OCI-LY7 (cell line): ENCODE measurements around the gene KIF21B. TPM values are rescaled to one million over a fixed set of nuclear protein-coding genes. Genes with fewer than 3 reads are reported as not detected.

Experiments
- BruUV-seq: library from RNA; stranded (reverse); fragments of 400-500 nt; replicated peaks from 2 replicates; lab custom pipeline; 2021; lab: Mats Ljungman, UMichigan
- CTCF ChIA-PET: fragments of 300-600 bp; sonication (Branson Sonifier 250); formaldehyde crosslinking; loops from one replicate; lab custom pipeline; 2022; ENCODE audit warnings: antibody characterized with exemption; ENCODE audit not compliant: unreplicated experiment; lab: Charles Lee
- POLR2A ChIA-PET: fragments of 300-600 bp; sonication (Branson Sonifier 250); formaldehyde crosslinking; loops from one replicate; lab custom pipeline; 2022; ENCODE audit warnings: antibody characterized with exemption; lab: Charles Lee
- DNase-seq: peaks from one replicate; pipeline ENCODE4 v3.0.0-alpha.2; 2015; ENCODE audit warnings: low spot score
- H2AFZ ChIP-seq: fragments of 200-600 bp; sonication (generic), shearing (Covaris generic); 2 replicates; pipeline ENCODE4 v1.6.1; 2014; ENCODE audit warnings: mild to moderate bottlenecking, antibody characterized with exemption, low read length, moderate library complexity
- H3K27ac ChIP-seq: fragments of 200-600 bp; sonication (generic); 2 replicates; pipeline ENCODE4 v1.5.1; 2014; ENCODE audit warnings: mixed run types, low read depth, mild to moderate bottlenecking, moderate library complexity, low read length, inconsistent platforms; ENCODE audit not compliant: poor library complexity, severe bottlenecking
- H3K36me3 ChIP-seq: fragments of 200-600 bp; sonication (generic); 2 replicates; pipeline ENCODE4 v1.6.1; 2014; ENCODE audit warnings: mild to moderate bottlenecking, antibody characterized with exemption, low read length, moderate library complexity, mixed read lengths; ENCODE audit not compliant: insufficient read depth
- H3K4me1 ChIP-seq: fragments of 200-600 bp; sonication (generic); 2 replicates; pipeline ENCODE4 v1.5.1; 2014; ENCODE audit warnings: mild to moderate bottlenecking, low read length; ENCODE audit not compliant: insufficient read depth, poor library complexity, severe bottlenecking
- H3K4me2 ChIP-seq: fragments of 200-600 bp; sonication (generic); 2 replicates; pipeline ENCODE4 v1.6.1; 2014; ENCODE audit warnings: mild to moderate bottlenecking, low read length
- H3K4me3 ChIP-seq: fragments of 200-600 bp; sonication (generic); 2 replicates; pipeline ENCODE4 v1.5.1; 2014; ENCODE audit warnings: mild to moderate bottlenecking, low read depth, low read length; ENCODE audit not compliant: poor library complexity, severe bottlenecking
- H3K79me2 ChIP-seq: fragments of 200-600 bp; sonication (generic); 2 replicates; pipeline ENCODE4 v1.6.1; 2016; ENCODE audit warnings: low read depth, mild to moderate bottlenecking, low read length, moderate library complexity, mixed read lengths; ENCODE audit not compliant: insufficient read depth
- H3K9me2 ChIP-seq: fragments of 200-600 bp; sonication (generic); 2 replicates; pipeline ENCODE4 v1.6.1; 2016; ENCODE audit warnings: mild to moderate bottlenecking, low read length, mixed read lengths; ENCODE audit not compliant: insufficient read depth
- H3K9me3 ChIP-seq: fragments of 200-600 bp; sonication (generic); 2 replicates; pipeline ENCODE4 v1.6.1; 2014; ENCODE audit warnings: mild to moderate bottlenecking, mixed run types, low read length, mixed read lengths
- H4K20me1 ChIP-seq: fragments of 200-600 bp; sonication (generic); 2 replicates; pipeline ENCODE4 v1.6.1; 2014; ENCODE audit warnings: mild to moderate bottlenecking, antibody characterized with exemption, low read length, moderate library complexity, mixed read lengths; ENCODE audit not compliant: insufficient read depth
- EZH2phosphoT487 ChIP-seq: fragments of 200-600 bp; sonication (generic); IDR thresholded peaks from 2 replicates; pipeline ENCODE4 v1.6.1; 2018; ENCODE audit warnings: low read depth, borderline replicate concordance, mild to moderate bottlenecking, mixed run types, antibody characterized with exemption, low read length, moderate library complexity, mixed read lengths
- intact Hi-C: fragments of 100-400 bp; cut with micrococcal nuclease; formaldehyde crosslinking; loops from one replicate; pipeline ENCODE4 v1.10.0; 2022; ENCODE audit not compliant: unreplicated experiment
- total RNA-seq, 2 experiments: library from RNA; depleted of rRNA in 1 of 2; stranded (reverse); fragments of >200 nt in 1 of 2; shearing (Covaris generic) in 1 of 2; gene quantifications; 2 replicates each; pipeline ENCODE4 v1.2.3, GENCODE V29; 2014 to 2022
- TF ChIP-seq, protein P1 (sequence below): fragments of 200-600 bp; sonication (generic); conservative IDR thresholded peaks from 2 replicates; pipeline ENCODE4 v1.5.1; 2014; ENCODE audit warnings: mild to moderate bottlenecking, antibody characterized with exemption, low read length, moderate library complexity, mixed read lengths

Gene KIF21B
- total RNA-seq, 2 experiments from 2014 or later: 30.5 to 65.7 TPM

DNA sequence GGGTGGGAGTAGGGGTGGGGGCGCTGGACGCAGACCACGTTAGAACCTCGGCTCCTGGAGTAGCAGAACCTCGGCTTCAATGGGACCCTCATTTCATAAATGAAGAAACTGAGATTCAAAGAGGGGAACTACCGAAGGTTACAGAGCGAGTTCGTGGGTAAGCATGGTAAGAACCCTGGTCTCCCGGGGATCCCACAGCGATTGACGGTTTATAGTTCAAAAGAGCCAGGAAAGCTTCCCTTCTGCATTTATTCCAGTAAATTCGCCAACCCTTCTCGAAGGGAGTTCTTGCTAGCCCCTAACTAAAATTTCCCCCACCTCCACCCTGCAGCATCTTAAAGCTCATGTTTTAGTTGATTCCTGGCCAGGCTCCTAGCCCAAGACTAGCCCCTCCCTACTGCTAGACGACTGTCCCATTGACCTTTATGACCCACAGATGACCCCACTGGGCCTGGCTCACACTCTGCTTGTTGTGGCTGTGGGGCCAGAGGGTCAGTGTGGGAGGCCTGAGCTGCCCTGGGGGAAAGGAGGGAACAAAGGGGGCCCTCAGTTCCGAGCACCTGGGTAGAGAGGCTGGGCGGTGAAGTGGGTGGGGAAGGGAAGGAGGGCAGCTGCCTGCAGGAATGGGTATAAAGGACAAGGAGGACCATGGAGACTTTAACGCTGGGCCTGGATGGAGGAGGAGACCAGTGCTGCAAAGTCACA, 558 bp upstream of the KIF21B start:
- intact Hi-C loops: loop anchor here (5.0 to 10.0 kb wide), 3 partner anchors 357 to 483 kb away; partner anchors contain the start of genes CSRP1, DDX59 and KIF14
- DNase-seq: no peak
- Histone ChIP-seq H3K79me2 (peaks cover 28% of the 10 kb centered on the region; the same call in 1 of the 2 replicates), H4K20me1 (no peaks in the 10 kb centered on the region), H3K9me2 (no peaks in the 10 kb centered on the region), H3K4me3 (peak overlapping the region; percentile 29), H3K27ac (no peak overlapping the region), H3K4me1 (peaks cover 79% of the 10 kb centered on the region), H3K36me3 (no peaks in the 10 kb centered on the region), H3K9me3 (no peaks in the 10 kb centered on the region), H3K4me2 (peak overlapping the region; percentile 45), H2AFZ (no peak overlapping the region)
- ChIA-PET POLR2A (interaction anchor here (2.4 kb wide), 1 partner anchor 8 kb away, joined by 8 read pairs; no protein-coding TSS in a partner anchor), CTCF (interaction anchor here (0.6 to 1.9 kb wide), 3 partner anchors 17 to 354 kb away, joined by 3 to 8 read pairs (median 3); no protein-coding TSS in a partner anchor)
- no peak for TF ChIP-seq EZH2phosphoT487
- TF ChIP-seq, protein P1, sequence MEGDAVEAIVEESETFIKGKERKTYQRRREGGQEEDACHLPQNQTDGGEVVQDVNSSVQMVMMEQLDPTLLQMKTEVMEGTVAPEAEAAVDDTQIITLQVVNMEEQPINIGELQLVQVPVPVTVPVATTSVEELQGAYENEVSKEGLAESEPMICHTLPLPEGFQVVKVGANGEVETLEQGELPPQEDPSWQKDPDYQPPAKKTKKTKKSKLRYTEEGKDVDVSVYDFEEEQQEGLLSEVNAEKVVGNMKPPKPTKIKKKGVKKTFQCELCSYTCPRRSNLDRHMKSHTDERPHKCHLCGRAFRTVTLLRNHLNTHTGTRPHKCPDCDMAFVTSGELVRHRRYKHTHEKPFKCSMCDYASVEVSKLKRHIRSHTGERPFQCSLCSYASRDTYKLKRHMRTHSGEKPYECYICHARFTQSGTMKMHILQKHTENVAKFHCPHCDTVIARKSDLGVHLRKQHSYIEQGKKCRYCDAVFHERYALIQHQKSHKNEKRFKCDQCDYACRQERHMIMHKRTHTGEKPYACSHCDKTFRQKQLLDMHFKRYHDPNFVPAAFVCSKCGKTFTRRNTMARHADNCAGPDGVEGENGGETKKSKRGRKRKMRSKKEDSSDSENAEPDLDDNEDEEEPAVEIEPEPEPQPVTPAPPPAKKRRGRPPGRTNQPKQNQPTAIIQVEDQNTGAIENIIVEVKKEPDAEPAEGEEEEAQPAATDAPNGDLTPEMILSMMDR: no peak
- BruUV-seq: no TSS peak

DNA sequence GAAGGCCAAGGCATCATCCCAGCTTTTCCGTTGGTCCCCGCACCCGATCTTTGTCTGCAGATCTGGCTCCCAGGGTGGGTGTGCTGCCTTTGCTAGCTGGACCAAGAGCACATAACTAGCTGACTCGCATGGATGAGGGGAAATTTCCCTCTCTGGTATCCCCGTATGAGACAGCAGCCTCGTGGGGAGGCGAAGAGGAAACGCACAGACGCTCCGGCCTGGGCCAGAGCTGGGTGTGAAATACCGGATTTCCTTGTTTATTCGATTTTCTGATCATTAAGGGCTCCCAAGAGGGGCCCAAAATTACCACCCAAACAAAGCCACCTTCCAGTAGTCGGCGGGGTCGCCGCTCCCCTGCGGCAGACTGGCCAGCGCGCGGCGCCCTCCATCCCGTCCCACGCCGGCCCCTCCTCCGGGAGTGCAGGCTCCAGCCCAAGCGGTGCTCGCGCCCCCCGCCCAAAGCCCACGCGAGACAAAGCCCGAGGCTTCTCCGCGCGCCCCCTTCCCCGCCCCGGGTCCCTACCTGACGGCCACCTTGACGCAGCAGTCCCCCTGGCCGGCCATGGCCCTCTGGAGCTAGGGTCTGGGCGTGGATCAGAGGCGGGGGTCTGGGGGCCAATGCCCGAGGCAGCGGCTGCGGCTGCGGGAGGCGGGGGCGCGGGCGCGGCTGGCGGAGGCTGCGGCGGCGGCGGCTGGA, 546 bp downstream of the KIF21B start:
- ChIA-PET CTCF (interaction anchor here (0.7 to 1.5 kb wide), 2 partner anchors 14 to 50 kb away, joined by 12 read pairs; no protein-coding TSS in a partner anchor), POLR2A (no interaction called here)
- Histone ChIP-seq H3K4me3 (peak overlapping the region; percentile 80), H3K9me2 (no peaks in the 10 kb centered on the region), H3K36me3 (no peaks in the 10 kb centered on the region), H3K9me3 (no peaks in the 10 kb centered on the region), H3K4me2 (peak overlapping the region; percentile 90), H3K27ac (peak overlapping the region; percentile 97), H3K4me1 (peaks cover 83% of the 10 kb centered on the region), H2AFZ (peak overlapping the region; percentile 62; the same call in 1 of the 2 replicates), H3K79me2 (peaks cover 39% of the 10 kb centered on the region), H4K20me1 (no peaks in the 10 kb centered on the region)
- no TSS peak for BruUV-seq
- intact Hi-C loops: loop anchor here (5.0 to 10.0 kb wide), 3 partner anchors 356 to 484 kb away; partner anchors contain the start of genes CSRP1, DDX59 and KIF14
- peak; percentile 70 for DNase-seq
- TF ChIP-seq, protein P1: peak; percentile 59
- TF ChIP-seq EZH2phosphoT487: no peak
